HEK293 (cell line): ENCODE data around the gene PPP2R5D.

Experiments used
- CTCF ChIA-PET: fragments of 350-600 bp; formaldehyde crosslinking; extraction: SDS; loops from one replicate; lab custom pipeline; 2021; ENCODE audit warnings: antibody characterized with exemption; lab: Yijun Ruan, JAX
- POLR2A ChIA-PET: fragments of 300-600 bp; formaldehyde crosslinking; extraction: SDS; loops from one replicate; lab custom pipeline; 2020; ENCODE audit warnings: antibody characterized with exemption, inconsistent platforms; lab: Yijun Ruan, JAX
- H3K27ac ChIP-seq: fragments of 200-500 bp; sonication (Bioruptor generic); 2 replicates; pipeline ENCODE4 v1.5.1; 2014; ENCODE audit warnings: low read depth, low read length, control low read depth, inconsistent platforms; ENCODE audit errors: extremely low read depth
- H3K36me3 ChIP-seq, 2 experiments: fragments of 200-500 bp in 1 of 2; sonication (Bioruptor generic) in 1 of 2; 1 replicate in 1 of 2; 2 replicates in 1 of 2; pipeline ENCODE4 v1.5.1; 2014 to 2017; ENCODE audit warnings: inconsistent platforms in 2 of 2, low read length in 2 of 2; ENCODE audit not compliant: control insufficient read depth in 2 of 2, insufficient read depth in 1 of 2
- H3K4me1 ChIP-seq: fragments of 200-500 bp; sonication (Bioruptor generic); 2 replicates; pipeline ENCODE4 v1.5.1; 2014; ENCODE audit warnings: mild to moderate bottlenecking, low read length, inconsistent platforms; ENCODE audit not compliant: control insufficient read depth, insufficient read depth
- H3K4me3 ChIP-seq: 2 replicates; pipeline ENCODE4 v1.5.1; 2011; ENCODE audit warnings: low read depth, mild to moderate bottlenecking, control low read depth, low read length, moderate library complexity
- H3K9me3 ChIP-seq: fragments of 200-500 bp; sonication (Bioruptor generic); 2 replicates; pipeline ENCODE4 v1.5.1; 2014; ENCODE audit warnings: low read depth, low read length, inconsistent platforms; ENCODE audit not compliant: control insufficient read depth, insufficient read depth
- GLIS1 ChIP-seq: fragments of 450-650 bp; formaldehyde crosslinking; IDR thresholded peaks from 2 replicates; pipeline ENCODE4 v1.5.1; 2016; ENCODE audit warnings: missing biosample characterization, missing genetic modification characterization
- GLIS2 ChIP-seq: fragments of 450-650 bp; formaldehyde crosslinking; IDR thresholded peaks from 2 replicates; pipeline ENCODE4 v1.5.1; 2016; ENCODE audit warnings: missing biosample characterization, missing genetic modification characterization
- OSR2 ChIP-seq: fragments of 450-650 bp; formaldehyde crosslinking; IDR thresholded peaks from 2 replicates; pipeline ENCODE4 v1.5.1; 2016; ENCODE audit warnings: missing biosample characterization, missing genetic modification characterization
- OVOL3 ChIP-seq: fragments of 450-650 bp; formaldehyde crosslinking; IDR thresholded peaks from 2 replicates; pipeline ENCODE4 v1.5.1; 2016; ENCODE audit warnings: missing biosample characterization, missing genetic modification characterization
- PATZ1 ChIP-seq: fragments of 450-650 bp; formaldehyde crosslinking; IDR thresholded peaks from 2 replicates; pipeline ENCODE4 v1.5.1; 2016; ENCODE audit warnings: missing biosample characterization, missing genetic modification characterization
- PBX3 ChIP-seq: sonication (generic); formaldehyde crosslinking; IDR thresholded peaks from 2 replicates; pipeline ENCODE4 v1.8.1; 2022; ENCODE audit warnings: mild to moderate bottlenecking, moderate library complexity, missing genetic modification reagents
- SCRT1 ChIP-seq: fragments of 450-650 bp; formaldehyde crosslinking; IDR thresholded peaks from 2 replicates; pipeline ENCODE4 v1.5.1; 2016; ENCODE audit warnings: missing biosample characterization, missing genetic modification characterization, borderline replicate concordance
- SP7 ChIP-seq: fragments of 450-650 bp; formaldehyde crosslinking; IDR thresholded peaks from 2 replicates; pipeline ENCODE4 v1.5.1; 2016; ENCODE audit warnings: missing biosample characterization, missing genetic modification characterization
- YY1 ChIP-seq: fragments of 450-650 bp; formaldehyde crosslinking; IDR thresholded peaks from 2 replicates; pipeline ENCODE4 v1.5.1; 2018; ENCODE audit warnings: missing biosample characterization, missing genetic modification characterization
- ZBTB26 ChIP-seq: fragments of 450-650 bp; formaldehyde crosslinking; optimal IDR thresholded peaks from 2 replicates; pipeline ENCODE3; 2016; ENCODE audit warnings: missing biosample characterization, mild to moderate bottlenecking, missing genetic modification characterization
- ZBTB48 ChIP-seq: fragments of 450-650 bp; formaldehyde crosslinking; IDR thresholded peaks from 2 replicates; pipeline ENCODE4 v1.5.1; 2016; ENCODE audit warnings: missing biosample characterization, missing genetic modification characterization
- ZBTB6 ChIP-seq: fragments of 450-650 bp; formaldehyde crosslinking; IDR thresholded peaks from 2 replicates; pipeline ENCODE4 v1.5.1; 2017; ENCODE audit warnings: missing biosample characterization, missing genetic modification characterization
- ZFP37 ChIP-seq: fragments of 450-650 bp; formaldehyde crosslinking; IDR thresholded peaks from 2 replicates; pipeline ENCODE4 v1.5.1; 2016; ENCODE audit warnings: missing biosample characterization, missing genetic modification characterization
- ZNF10 ChIP-seq: fragments of 450-650 bp; formaldehyde crosslinking; IDR thresholded peaks from 2 replicates; pipeline ENCODE4 v1.5.1; 2017; ENCODE audit warnings: missing biosample characterization, missing genetic modification characterization
- ZNF132 ChIP-seq: fragments of 450-650 bp; formaldehyde crosslinking; IDR thresholded peaks from 2 replicates; pipeline ENCODE4 v1.5.1; 2017; ENCODE audit warnings: missing biosample characterization, missing genetic modification characterization, borderline replicate concordance
- ZNF140 ChIP-seq: fragments of 450-650 bp; formaldehyde crosslinking; IDR thresholded peaks from 2 replicates; pipeline ENCODE4 v1.5.1; 2016; ENCODE audit warnings: missing biosample characterization, missing genetic modification characterization
- ZNF155 ChIP-seq: fragments of 450-650 bp; formaldehyde crosslinking; IDR thresholded peaks from 2 replicates; pipeline ENCODE4 v1.5.1; 2016; ENCODE audit warnings: missing biosample characterization, missing genetic modification characterization
- ZNF2 ChIP-seq: fragments of 450-650 bp; formaldehyde crosslinking; IDR thresholded peaks from 2 replicates; pipeline ENCODE4 v1.5.1; 2016; ENCODE audit warnings: missing biosample characterization, missing genetic modification characterization
- ZNF366 ChIP-seq: fragments of 450-650 bp; formaldehyde crosslinking; conservative IDR thresholded peaks from 2 replicates; pipeline ENCODE4 v1.5.1; 2016; ENCODE audit warnings: missing biosample characterization, missing genetic modification characterization
- ZNF549 ChIP-seq: fragments of 450-650 bp; IDR thresholded peaks from 2 replicates; pipeline ENCODE4 v1.5.1; 2018; ENCODE audit warnings: missing biosample characterization, missing genetic modification characterization, mild to moderate bottlenecking, inconsistent platforms, moderate library complexity
- ZNF600 ChIP-seq: fragments of 450-650 bp; formaldehyde crosslinking; IDR thresholded peaks from 2 replicates; pipeline ENCODE4 v1.5.1; 2016; ENCODE audit warnings: missing biosample characterization, missing genetic modification characterization
- ZNF629 ChIP-seq: fragments of 450-650 bp; formaldehyde crosslinking; IDR thresholded peaks from 2 replicates; pipeline ENCODE4 v1.5.1; 2017; ENCODE audit warnings: missing biosample characterization, missing genetic modification characterization
- ZNF692 ChIP-seq: fragments of 450-650 bp; formaldehyde crosslinking; IDR thresholded peaks from 2 replicates; pipeline ENCODE4 v1.5.1; 2016; ENCODE audit warnings: missing biosample characterization, missing genetic modification characterization
- ZNF747 ChIP-seq: fragments of 450-650 bp; formaldehyde crosslinking; IDR thresholded peaks from 2 replicates; pipeline ENCODE4 v1.5.1; 2016; ENCODE audit warnings: missing biosample characterization, missing genetic modification characterization
- ZXDB ChIP-seq: fragments of 450-650 bp; formaldehyde crosslinking; IDR thresholded peaks from 2 replicates; pipeline ENCODE4 v1.5.1; 2016; ENCODE audit warnings: missing biosample characterization, missing genetic modification characterization
- TF ChIP-seq, protein P1 (sequence below): fragments of 450-650 bp; formaldehyde crosslinking; IDR thresholded peaks from 2 replicates; pipeline ENCODE4 v1.5.1; 2016; ENCODE audit warnings: missing biosample characterization, missing genetic modification characterization

PPP2R5D gene

DNA sequence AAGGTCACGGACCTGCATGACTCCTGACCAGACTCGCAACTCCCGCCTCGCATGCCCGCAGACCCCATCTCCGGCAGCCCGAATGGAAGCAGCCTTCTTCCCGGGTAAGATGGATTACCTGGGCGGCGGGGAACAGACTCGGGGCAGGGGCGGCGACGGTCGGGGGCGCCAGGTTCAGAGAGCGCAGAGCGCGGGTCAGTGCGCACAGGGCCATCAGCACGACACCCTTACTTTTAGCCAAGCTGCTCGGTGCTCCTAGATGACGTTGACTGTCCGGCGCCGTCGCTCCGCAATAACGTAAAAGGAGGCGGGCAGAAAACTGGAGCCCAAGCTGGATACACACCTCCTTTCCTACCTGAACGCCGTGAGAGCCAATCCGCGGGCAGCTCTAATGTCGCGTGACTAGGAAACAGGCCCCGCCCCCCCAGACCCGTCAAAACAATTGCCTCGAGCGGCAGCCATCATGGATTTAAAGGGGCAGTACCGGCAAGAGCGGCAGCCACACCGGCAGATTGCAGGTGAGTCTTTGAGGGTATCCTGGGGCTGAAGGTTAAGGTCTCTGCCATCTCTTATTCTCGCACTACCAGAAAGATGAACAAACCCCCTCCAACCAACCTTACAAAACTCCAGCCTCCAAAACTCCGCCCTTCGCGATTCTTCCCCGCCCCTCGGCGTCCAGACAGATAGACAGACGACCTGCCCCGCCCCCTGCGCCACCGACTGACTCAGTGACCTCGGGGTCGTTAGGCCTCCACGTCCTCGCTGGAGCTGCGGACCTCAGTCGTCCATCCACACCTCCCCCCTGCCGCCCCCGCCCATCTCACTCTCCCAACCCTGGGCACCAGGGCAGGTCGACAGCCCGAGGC, 75.0 kb downstream of the PPP2R5D start, which contains the start of the genes KLC4 and MRPL2 (continued):
- no peak for TF ChIP-seq OVOL3
- TF ChIP-seq YY1 = peak; percentile 84; the same call in 1 of the 2 replicates
- peak; percentile 87 for TF ChIP-seq ZNF629
- TF ChIP-seq, all 188 proteins: peak for 42

DNA sequence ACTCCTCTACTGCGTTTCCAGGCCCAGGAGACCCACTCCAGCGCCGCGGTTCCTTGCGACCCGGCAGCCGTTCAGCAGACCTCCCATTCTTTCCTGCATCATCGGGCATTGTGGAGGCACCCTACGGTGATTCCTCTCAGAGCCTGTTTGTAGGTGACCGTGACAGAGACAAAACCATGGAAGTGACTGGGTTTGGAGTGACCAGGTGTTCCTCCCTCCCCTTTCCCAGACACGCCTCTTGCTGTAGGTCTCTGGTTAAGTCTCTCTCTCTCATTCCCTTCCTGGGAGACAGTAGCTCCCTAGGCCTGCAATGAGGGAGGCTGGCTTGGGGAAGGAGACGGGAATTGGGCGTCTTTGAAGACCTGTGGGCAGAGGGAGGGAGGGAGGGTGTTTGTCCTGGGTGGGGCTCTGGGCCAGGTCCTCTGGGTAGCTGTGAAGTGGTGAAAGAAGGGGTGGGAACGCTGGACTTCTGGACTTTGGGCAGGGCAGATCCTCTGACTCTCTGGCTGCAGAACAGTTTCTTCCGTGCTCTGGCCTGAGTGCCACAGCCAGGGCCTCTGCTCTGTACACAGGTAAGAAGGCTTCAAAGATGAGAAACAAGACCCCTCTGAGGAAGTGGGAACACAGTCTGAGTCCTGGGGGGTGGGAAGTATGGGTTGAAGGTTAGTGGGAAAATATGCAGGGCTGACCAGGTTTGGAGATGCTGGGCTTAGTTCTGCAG, 75.8 kb downstream of the PPP2R5D start:
- Histone ChIP-seq H3K27ac (peak overlapping the region; percentile 76), H3K36me3 (peaks cover 20 to 56% of the 10 kb centered on the region in 2 experiments; a peak in 2 of 3 replicates)
- TF ChIP-seq SCRT1 (tag by site-specific recombination) (no peak), PATZ1 (tag by site-specific recombination) (0 out of 2 replicates have a peak, but pooled peaks have one; percentile 2), ZNF629 (no peak), ZNF366 (0 out of 2 replicates have a peak, but pooled peaks have one; percentile 4), SP7 (tag by site-specific recombination) (no peak), GLIS1 (peak; percentile 33), ZNF747 (tag by site-specific recombination) (no peak), ZNF692 (tag by site-specific recombination) (no peak), ZNF2 (tag by site-specific recombination) (no peak), PBX3 (0 out of 2 replicates have a peak, but pooled peaks have one; percentile 54), ZNF549 (tag by site-specific recombination) (no peak), ZNF140 (no peak), ZNF600 (tag by site-specific recombination) (no peak), ZBTB48 (tag by site-specific recombination) (peak; percentile 22; the same call in 1 of the 2 replicates), ZFP37 (tag by site-specific recombination) (0 out of 2 replicates have a peak, but pooled peaks have one; percentile 68), ZBTB6 (tag by site-specific recombination) (no peak), ZNF10 (tag by site-specific recombination) (no peak), ZNF132 (tag by site-specific recombination) (no peak), GLIS2 (tag by site-specific recombination) (0 out of 2 replicates have a peak, but pooled peaks have one; percentile 7), ZNF155 (tag by site-specific recombination) (no peak), ZBTB26 (tag by site-specific recombination) (no peak), OSR2 (no peak), ZXDB (tag by site-specific recombination) (no peak)
- TF ChIP-seq, protein P1, sequence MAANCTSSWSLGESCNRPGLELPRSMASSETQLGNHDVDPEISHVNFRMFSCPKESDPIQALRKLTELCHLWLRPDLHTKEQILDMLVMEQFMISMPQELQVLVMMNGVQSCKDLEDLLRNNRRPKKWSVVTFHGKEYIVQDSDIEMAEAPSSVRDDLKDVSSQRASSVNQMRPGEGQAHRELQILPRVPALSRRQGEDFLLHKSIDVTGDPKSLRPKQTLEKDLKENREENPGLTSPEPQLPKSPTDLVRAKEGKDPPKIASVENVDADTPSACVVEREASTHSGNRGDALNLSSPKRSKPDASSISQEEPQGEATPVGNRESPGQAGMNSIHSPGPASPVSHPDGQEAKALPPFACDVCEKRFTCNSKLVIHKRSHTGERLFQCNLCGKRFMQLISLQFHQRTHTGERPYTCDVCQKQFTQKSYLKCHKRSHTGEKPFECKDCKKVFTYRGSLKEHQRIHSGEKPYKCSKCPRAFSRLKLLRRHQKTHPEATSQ (tag by site-specific recombination) = no peak

More for the DNA sequence above, 75.8 kb downstream of the PPP2R5D start:
- ChIA-PET POLR2A (interaction anchor here (0.5 to 2.4 kb wide), 17 partner anchors 9 to 488 kb away, joined by 3 to 32 read pairs (median 7); partner anchors contain the start of genes CNPY3, KLHDC3, MEA1 and PEX6), CTCF (interaction anchor here (0.6 to 4.6 kb wide), 4 partner anchors 10 to 159 kb away, joined by 6 to 26 read pairs (median 10); no protein-coding TSS in a partner anchor)
- peak overlapping the region; percentile 96 for H3K4me3 ChIP-seq
- H3K9me3 ChIP-seq = no peaks in the 10 kb centered on the region
- peaks cover 9% of the 10 kb centered on the region for H3K4me1 ChIP-seq
